ENCODE measurements around the gene SULT1A1.
"Not testable (repeated sequence)": the region's sequence is repeated elsewhere in the genome, so short reads cannot be mapped to it uniquely, and the experiment has no call there.

Gene SULT1A1

GRCh38 chr16:28608867-28609596 lies 812 bp downstream of the SULT1A1 start:
- DNase-seq (ENCODE audit: low read depth): not testable (repeated sequence)

- not testable (repeated sequence) for DNase-seq (ENCODE audit: low read depth)
These were observed 1.4 kb downstream of the SULT1A1 start for GRCh38 chr16:28608496-28608808.

GRCh38 chr16:28607681-28608495 lies 2.0 kb downstream of the SULT1A1 start:
- not testable (repeated sequence) for DNase-seq (ENCODE audit: low read depth)

- no peak for DNase-seq (ENCODE audit: low read depth)
These were observed 2.7 kb downstream of the SULT1A1 start for GRCh38 chr16:28607116-28607623.

DNA sequence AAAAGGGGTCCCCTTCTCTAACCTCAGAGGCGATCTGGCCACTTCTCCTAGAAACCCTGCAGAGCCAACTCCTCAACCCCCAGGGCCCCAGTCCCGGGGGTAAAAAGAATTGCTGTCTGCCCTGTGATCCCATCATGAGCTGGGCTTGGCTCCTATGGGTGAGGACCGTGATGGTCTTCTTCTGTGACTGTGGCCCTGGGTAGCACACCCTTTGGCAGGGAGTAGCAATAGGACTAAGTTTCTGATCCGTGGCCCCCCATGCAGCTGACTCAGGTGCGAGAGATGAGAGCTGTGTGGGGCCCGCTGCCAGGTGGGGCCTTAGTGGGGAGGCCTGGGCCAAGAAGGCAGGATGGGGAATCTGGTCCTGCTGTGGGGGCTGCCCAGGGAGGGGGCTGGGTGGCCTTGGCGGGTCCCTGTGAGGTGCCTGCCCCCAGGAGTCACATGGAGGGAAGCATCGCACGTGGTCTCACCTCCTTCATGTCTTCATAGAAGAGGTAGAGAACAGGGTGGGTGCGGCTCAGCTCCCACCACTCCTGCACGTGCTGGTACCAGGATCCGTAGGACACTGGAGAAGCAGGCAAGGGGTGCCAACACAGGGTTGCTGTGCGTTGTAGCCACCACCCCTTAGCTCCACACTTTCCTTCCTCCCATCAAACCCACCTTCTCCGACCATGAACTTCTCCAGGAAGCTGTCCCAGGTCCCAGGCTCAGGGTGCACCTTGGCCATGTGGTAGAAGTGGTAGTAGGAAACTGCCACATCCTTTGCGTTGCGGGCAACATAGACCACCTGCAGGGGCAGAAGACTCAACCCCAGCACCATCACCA lies 3.3 kb downstream of the SULT1A1 start:
- DNase-seq (ENCODE audit: low read depth): no peak

DNA sequence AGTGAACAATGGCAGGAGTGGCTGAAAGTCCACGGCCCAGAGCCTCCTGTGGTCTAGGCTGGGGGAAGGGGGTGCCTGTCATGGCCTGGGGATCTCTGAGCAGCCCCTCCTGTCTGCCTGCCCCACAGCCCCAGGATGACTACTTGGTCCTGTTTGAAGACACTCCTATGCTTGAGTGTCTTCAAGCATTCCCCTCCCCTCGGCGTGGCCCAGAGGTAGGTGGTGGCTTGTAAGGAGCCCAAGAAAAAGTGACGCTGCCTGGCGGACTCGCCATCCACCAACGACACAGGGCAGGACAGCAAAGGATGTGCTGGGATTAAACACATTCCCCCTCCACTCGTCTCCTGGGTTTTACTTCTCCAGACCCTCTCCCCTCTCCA lies 5.7 kb downstream of the SULT1A1 start:
- DNase-seq (ENCODE audit: low read depth): no peak

DNA sequence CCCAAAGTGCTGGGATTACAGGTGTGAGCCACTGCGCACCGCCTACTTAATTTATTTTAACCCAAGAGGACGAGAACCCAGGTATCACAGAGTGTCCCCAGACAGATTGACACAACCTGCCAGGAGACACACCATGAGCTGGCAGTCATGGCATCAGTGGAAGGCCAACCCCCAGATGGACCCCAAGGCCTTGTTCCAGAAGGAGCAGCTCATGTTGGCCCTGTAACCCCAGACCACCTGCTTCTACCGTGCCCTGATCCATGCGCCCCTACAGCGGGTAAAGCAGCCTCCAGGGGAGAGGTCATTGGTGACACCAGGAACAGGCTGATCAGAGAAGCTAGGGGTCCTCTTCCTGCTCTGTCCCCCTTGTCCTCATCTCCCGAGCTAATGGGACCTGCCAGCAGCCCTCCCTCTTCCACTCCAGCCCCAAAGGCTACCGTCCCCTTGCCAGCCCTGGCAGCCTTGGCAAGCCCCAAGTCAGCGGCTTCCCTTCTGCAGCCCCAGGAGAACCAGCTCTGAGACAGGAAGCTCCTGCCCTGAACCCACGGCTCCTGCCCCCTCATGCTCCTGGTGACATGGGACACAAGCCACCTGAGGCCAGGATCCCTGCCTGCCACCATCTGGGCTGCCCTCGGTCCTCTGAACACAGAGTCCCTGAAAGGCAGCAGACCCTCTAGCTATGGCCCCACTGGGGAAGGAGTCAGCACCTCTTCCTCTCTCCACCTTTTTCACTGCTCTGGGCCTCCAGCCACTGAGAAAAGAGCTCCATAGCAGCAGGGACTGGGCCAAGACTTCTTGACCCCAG lies 6.3 kb downstream of the SULT1A1 start:
- DNase-seq (ENCODE audit: low read depth): no peak

DNA sequence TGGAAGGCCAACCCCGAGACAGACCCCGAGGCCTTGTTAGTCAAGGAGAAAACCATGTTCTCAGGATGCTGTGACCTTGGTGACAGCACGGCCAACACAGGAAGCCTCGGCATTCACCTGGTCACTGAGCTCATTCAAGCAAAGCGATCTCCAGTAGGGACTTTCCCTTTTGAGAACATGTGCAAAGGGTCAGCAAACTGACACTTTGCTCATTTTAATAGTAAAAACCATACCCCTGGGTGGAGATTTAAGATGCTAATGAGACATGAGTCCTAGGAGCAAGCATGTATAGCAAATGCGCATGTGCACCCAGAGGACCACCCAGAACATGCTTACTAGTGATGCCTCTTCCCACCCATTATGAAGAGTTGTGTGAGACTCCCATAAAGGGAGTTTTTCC lies 7.3 kb downstream of the SULT1A1 start:
- no peak for DNase-seq (ENCODE audit: low read depth)

DNA sequence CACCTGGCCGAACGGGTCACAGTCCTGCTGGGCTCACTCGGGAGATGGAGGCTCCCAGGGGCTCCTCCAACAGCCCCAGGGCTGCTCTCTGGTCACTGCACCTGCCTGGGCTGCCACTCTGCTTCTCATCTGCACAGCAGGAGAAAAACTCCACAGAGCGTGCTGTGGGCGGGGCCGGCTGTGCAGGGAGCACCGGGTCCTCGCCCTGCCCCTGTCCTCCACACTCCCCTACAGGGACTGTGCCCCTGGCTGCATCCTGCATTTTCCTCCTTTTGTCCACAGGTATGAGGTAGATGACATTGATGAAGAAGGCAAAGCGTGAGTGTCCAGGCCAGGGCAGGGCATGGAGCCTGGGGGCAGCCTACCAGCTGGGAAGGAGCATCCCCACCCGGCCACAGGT lies 7.8 kb downstream of the SULT1A1 start:
- DNase-seq (ENCODE audit: low read depth): not testable (repeated sequence)

GRCh38 chr16:28601589-28601988 lies 8.3 kb downstream of the SULT1A1 start:
- not testable (repeated sequence) for DNase-seq (ENCODE audit: low read depth)

DNA sequence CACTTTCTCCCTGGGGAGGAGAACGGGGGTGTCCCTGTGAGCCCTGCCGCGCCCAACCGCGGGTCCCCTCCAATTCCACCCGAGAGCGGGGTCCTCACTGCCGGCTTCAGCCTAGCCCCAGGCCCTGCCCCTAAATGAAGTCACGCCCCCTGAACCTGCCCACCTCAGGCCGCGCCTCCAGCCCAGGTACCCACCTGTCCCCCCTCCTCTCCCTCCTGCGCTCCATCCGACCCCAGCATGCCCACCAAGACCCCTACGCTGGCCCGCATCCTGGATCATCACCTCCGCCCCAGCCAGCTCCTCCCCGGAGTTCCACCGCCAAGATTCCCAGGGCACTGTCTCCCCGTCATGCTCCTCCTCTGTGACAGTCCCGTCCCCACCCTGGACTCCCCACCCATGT lies 8.9 kb downstream of the SULT1A1 start:
- not testable (repeated sequence) for DNase-seq (ENCODE audit: low read depth)

GRCh38 chr16:28599377-28600285 lies 10.2 kb downstream of the SULT1A1 start:
- not testable (repeated sequence) for DNase-seq (ENCODE audit: low read depth)

DNA sequence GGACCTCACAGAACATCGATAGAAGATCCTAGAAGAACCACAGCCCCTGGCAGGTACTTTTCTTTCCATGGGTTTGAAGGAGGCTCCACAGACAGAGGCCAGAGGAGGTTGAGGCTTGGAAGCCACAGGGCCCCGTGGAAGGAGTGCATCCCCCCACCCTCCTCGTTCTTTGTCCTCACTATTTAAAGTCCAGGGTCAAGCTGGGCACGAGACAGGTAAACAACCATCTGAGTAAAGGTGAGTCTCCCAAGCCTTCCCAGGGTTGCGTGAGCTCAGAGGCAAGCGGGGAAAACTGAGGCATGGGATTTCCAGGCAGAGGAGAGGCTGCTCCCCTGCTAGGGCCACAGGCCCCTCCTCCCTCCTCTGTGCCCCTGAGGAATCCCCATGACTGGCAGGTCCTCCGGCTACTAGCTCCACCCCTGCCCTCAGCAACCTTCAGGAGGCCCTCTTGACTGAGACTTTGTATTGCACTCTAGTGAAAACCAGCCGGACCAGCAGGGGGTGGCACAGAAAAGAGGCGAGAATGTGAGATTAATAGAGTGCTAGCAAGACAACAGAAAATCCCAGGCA lies 12.1 kb downstream of the SULT1A1 start:
- DNase-seq (ENCODE audit: low read depth): peak; percentile 13

DNA sequence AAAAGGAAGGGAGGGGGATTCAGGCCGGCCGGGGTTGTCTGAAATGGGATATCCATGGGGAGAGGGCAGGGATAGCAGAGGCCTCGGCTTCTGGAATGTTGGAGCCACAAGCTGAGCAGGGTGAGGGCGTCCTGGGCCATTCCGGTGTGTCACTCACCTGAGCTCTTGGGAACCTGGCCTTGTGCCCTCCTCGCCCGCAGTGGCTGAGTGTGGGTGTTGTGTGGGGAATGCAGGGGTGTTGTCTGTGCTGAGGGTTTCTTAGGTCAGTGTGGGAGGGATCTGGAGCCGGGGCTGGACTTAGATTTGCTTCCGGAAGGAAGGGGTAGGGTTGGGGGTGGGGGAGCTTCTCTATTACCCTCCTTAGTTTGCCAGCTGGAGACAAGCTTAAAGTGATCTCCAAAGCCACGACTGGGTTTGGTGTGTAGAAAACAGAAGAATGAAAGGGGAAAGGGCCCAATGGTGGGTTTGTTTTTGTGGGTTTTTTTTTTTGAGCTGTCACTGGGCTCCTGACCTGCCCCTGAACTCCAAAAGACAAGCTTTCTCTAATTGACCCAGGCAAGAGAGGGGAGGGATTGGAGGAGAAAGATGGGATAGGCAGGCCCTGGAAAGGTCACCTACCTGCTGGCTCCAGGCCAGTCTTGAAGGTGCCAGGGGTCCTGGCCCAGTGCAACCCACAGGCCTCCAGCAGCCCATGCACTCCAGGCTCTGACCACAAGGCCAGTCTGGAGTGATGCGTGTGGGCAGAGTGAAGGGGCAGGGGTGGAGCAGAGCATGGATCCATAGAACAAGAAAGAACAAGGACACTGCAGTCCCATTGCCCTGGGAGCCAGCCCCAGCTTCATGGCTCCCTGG lies 12.8 kb downstream of the SULT1A1 start, which contains the start of gene SULT1A2:
SULT1A2 (minus strand) TSS at position 211 of the 852 bp plus-strand sequence. CDS start 1,120 bp downstream, outside the sequence.
- DNase-seq (ENCODE audit: low read depth): no peak

DNA sequence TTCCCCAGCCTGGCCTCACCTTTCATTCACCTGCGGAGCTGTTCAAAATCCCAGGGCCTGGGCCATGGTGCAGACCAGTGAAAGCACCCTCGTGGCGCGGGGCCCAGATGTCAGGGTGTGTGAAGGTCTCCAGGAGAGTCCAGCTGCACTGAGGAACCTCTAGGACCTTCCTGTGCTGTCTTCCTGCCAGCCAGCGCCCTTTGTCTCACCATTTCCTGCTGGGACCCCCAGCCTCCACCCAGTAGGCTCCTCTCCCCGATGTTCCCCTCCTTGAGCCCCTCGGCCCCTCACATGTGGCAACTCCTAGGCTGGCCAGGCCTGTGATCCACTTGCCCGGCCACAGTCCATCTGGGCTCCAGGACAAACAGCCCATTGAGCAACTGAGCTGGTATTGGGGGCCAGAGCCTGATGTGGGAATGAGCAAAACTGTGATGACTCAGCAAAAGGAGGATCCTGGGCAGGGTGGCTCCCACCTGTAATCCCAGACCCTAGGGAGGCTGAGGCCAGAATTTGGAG lies 13.7 kb downstream of the SULT1A1 start:
- no peak for DNase-seq (ENCODE audit: low read depth)

DNA sequence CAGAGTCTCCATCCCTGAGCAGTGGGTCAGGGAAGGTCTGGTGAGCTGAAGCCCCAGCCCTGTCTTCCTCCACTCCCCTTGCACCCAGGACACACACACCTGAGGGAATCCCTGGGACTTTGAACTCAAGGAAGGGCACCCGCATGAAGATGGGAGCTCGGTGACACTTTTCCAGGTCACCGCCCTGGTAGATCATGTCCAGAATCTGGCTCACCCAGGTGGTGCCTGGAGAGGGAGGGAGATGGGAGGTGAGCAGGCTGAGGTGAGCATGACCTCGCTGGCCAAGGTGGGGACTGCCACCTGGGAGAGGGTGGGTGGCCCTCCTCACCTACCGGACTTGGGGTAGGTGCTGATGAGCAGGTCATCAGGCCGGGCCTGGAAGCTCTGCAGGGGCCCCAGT lies 14.4 kb downstream of the SULT1A1 start:
- DNase-seq (ENCODE audit: low read depth): not testable (repeated sequence)

DNA sequence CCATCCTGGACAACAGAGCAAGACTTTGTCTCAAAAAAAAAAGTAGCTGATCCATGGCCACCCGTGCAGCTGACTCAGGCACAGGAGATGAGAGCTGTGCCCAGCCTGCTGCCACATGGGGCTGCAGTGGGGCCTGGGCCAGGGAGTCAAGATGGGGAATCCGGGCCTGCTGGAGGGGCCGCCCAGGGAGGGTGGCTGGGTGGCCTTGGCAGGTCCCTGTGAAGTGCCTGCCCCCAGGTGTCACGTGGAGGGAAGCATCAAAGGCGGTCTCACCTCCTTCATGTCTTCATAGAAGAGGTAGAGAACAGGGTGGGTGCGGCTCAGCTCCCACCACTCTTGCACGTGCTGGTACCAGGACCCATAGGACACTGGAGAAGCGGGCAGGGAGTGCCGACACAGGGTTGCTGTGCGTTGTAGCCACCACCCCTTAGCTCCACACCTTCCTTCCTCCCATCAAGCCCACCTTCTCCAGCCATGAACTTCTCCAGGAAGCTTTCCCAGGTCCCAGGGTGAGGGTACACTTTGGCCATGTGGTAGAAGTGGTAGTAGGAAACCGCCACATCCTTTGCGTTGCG lies 16.8 kb downstream of the SULT1A1 start:
- DNase-seq (ENCODE audit: low read depth): no peak

GRCh38 chr16:28592511-28592910 lies 17.3 kb downstream of the SULT1A1 start:
- no peak for DNase-seq (ENCODE audit: low read depth)
